HepG2 (cell line): Measurements from ENCODE around the gene DLX4. TPM values are rescaled to one million over a fixed set of nuclear protein-coding genes. Genes with fewer than 3 reads are reported as not detected.

Experiments used
- ATAC-seq: fragments of 200-7000 bp; cut with Tn5 transposase; 3 replicates; pipeline ENCODE4 v1.9.1; 2020; ENCODE audit warnings: mild to moderate bottlenecking, moderate library complexity
- BruUV-seq: library from RNA; stranded (reverse); fragments of 400-500 nt; replicated peaks from 2 replicates; lab custom pipeline; 2021; lab: Mats Ljungman, UMichigan
- CTCF ChIA-PET: fragments of 300-600 bp; formaldehyde crosslinking; extraction: SDS; loops from one replicate; lab custom pipeline; 2021; ENCODE audit warnings: low total read pairs, inconsistent platforms, low intra/inter-chr PET ratio; lab: Yijun Ruan, JAX
- POLR2A ChIA-PET: fragments of 350-600 bp; sonication (Branson Sonifier 250); formaldehyde crosslinking; loops from one replicate; lab custom pipeline; 2020; ENCODE audit warnings: antibody characterized with exemption, inconsistent platforms; lab: Yijun Ruan, JAX
- DNase-seq: peaks from one replicate; pipeline ENCODE4 v3.0.0-alpha.2; 2015; ENCODE audit warnings: low spot score
- FAIRE-seq: peaks from 3 replicates; lab custom pipeline; 2011; peaks lifted over from hg19 to GRCh38; lab: Jason Lieb, UNC
- H2AFZ ChIP-seq: one replicate; pipeline ENCODE4 v1.6.1; 2011; ENCODE audit warnings: low read length, inconsistent platforms
- H3K27ac ChIP-seq: fragments of 300-600 bp; 3 replicates; pipeline ENCODE4 v1.8.0; 2011; ENCODE audit warnings: mixed run types, mild to moderate bottlenecking, mixed read lengths, low read length, inconsistent platforms; ENCODE audit not compliant: insufficient read depth; ENCODE audit errors: extremely low read length
- H3K27me3 ChIP-seq, 2 experiments: fragments of 200-600 bp in 1 of 2; 2 replicates in 1 of 2; 3 replicates in 1 of 2; pipeline versions ENCODE4 v1.6.0 to v1.8.0; 2011; ENCODE audit warnings: low read length in 2 of 2, mild to moderate bottlenecking in 2 of 2, moderate library complexity in 2 of 2, inconsistent platforms in 1 of 2; ENCODE audit not compliant: insufficient read depth in 2 of 2, control insufficient read depth in 1 of 2
- H3K36me3 ChIP-seq, 2 experiments: fragments of 200-600 bp in 1 of 2; replicated peaks in 1 of 2; 2 replicates in 1 of 2; 3 replicates in 1 of 2; pipeline versions ENCODE4 v1.5.1 to v1.8.0; 2011; ENCODE audit warnings: low read length in 2 of 2, inconsistent platforms in 1 of 2; ENCODE audit not compliant: insufficient read depth in 2 of 2, control insufficient read depth in 1 of 2
- H3K4me1 ChIP-seq: 2 replicates; pipeline ENCODE4 v1.5.1; 2012; ENCODE audit warnings: low read length, inconsistent platforms; ENCODE audit not compliant: insufficient read depth
- H3K4me2 ChIP-seq: 2 replicates; pipeline ENCODE4 v1.6.0; 2011; ENCODE audit warnings: low read depth, low read length, inconsistent platforms
- H3K4me3 ChIP-seq, 3 experiments: fragments of 200-600 bp in 1 of 3; sonication (generic), shearing (Covaris generic) in 1 of 3; replicated peaks in 1 of 3; 2 replicates each; pipeline ENCODE4 v1.5.1; 2011 to 2016; ENCODE audit warnings: low read length in 3 of 3, inconsistent platforms in 2 of 3, low read depth in 2 of 3, mild to moderate bottlenecking in 2 of 3, control low read depth in 1 of 3, mixed read lengths in 1 of 3; ENCODE audit not compliant: insufficient read depth in 1 of 3
- H3K79me2 ChIP-seq: one replicate; pipeline ENCODE4 v1.6.1; 2011; ENCODE audit warnings: low read length, inconsistent platforms; ENCODE audit not compliant: insufficient read depth
- H3K9ac ChIP-seq: 2 replicates; pipeline ENCODE4 v1.6.0; 2011; ENCODE audit warnings: mild to moderate bottlenecking, low read depth, low read length, inconsistent platforms; ENCODE audit not compliant: insufficient read depth
- H3K9me3 ChIP-seq: 2 replicates; pipeline ENCODE4 v1.5.1; 2012; ENCODE audit warnings: mild to moderate bottlenecking, low read length
- H4K20me1 ChIP-seq: 2 replicates; pipeline ENCODE4 v1.6.0; 2011; ENCODE audit warnings: inconsistent platforms, mild to moderate bottlenecking, low read length, moderate library complexity; ENCODE audit not compliant: insufficient read depth
- CBX1 ChIP-seq: IDR thresholded peaks from one replicate; pipeline ENCODE4 v1.6.1; 2016; ENCODE audit warnings: antibody characterized with exemption, low read depth
- EEA1 ChIP-seq: sonication (generic); formaldehyde crosslinking; IDR thresholded peaks from 2 replicates; pipeline ENCODE4 v1.5.1; 2020; ENCODE audit warnings: mild to moderate bottlenecking, missing genetic modification reagents, borderline replicate concordance
- GFI1 ChIP-seq: sonication (generic); formaldehyde crosslinking; IDR thresholded peaks from 2 replicates; pipeline ENCODE4 v1.5.0; 2020; ENCODE audit warnings: missing genetic modification reagents, mild to moderate bottlenecking, borderline replicate concordance
- KDM2A ChIP-seq: sonication (generic); formaldehyde crosslinking; IDR thresholded peaks from 2 replicates; pipeline ENCODE4 v1.4.0; 2020; ENCODE audit warnings: low read depth, missing genetic modification reagents, borderline replicate concordance
- MAFF ChIP-seq: IDR thresholded peaks from 2 replicates; pipeline ENCODE4 v1.6.1; 2011; ENCODE audit warnings: low read depth, low read length, improper control_type of control experiment
- MAFK ChIP-seq, 2 experiments: IDR thresholded peaks in 1 of 2; conservative IDR thresholded peaks in 1 of 2; 2 replicates each; pipeline ENCODE4 v1.6.1; 2011; ENCODE audit warnings: improper control_type of control experiment in 2 of 2, low read length in 2 of 2
- NKX3-1 ChIP-seq: sonication (generic); formaldehyde crosslinking; IDR thresholded peaks from 2 replicates; pipeline ENCODE4 v1.5.0; 2020; ENCODE audit warnings: missing genetic modification reagents
- NR0B2 ChIP-seq: sonication (generic); formaldehyde crosslinking; IDR thresholded peaks from 2 replicates; pipeline ENCODE4 v1.4.0; 2020; ENCODE audit warnings: mild to moderate bottlenecking, missing genetic modification reagents
- PAF1 ChIP-seq: IDR thresholded peaks from 2 replicates; pipeline ENCODE4 v1.6.1; 2016; ENCODE audit warnings: missing genetic modification reagents, missing compliant biosample characterization
- PAX8 ChIP-seq: sonication (generic); formaldehyde crosslinking; IDR thresholded peaks from 2 replicates; pipeline ENCODE4 v1.8.0; 2022; ENCODE audit warnings: mild to moderate bottlenecking, missing genetic modification reagents, borderline replicate concordance
- STAG1 ChIP-seq: sonication (generic); formaldehyde crosslinking; IDR thresholded peaks from 2 replicates; pipeline ENCODE4 v1.4.0; 2020; ENCODE audit warnings: missing genetic modification reagents
- XRCC5 ChIP-seq: fragments of 200-400 bp; formaldehyde crosslinking; optimal IDR thresholded peaks from 2 replicates; pipeline ENCODE3; 2017; ENCODE audit warnings: mild to moderate bottlenecking, low read length
- ZBTB34 ChIP-seq: sonication (generic); formaldehyde crosslinking; IDR thresholded peaks from 2 replicates; pipeline ENCODE4 v1.8.0; 2022; ENCODE audit warnings: mild to moderate bottlenecking, missing genetic modification reagents
- ZIK1 ChIP-seq: sonication (generic); formaldehyde crosslinking; IDR thresholded peaks from 2 replicates; pipeline ENCODE4 v1.5.0; 2020; ENCODE audit warnings: mild to moderate bottlenecking, low read depth, missing genetic modification reagents, borderline replicate concordance
- ZKSCAN8 ChIP-seq: IDR thresholded peaks from 2 replicates; pipeline ENCODE4 v1.6.1; 2016; ENCODE audit warnings: borderline replicate concordance, missing genetic modification reagents, missing compliant biosample characterization
- ZNF430 ChIP-seq: sonication (generic); formaldehyde crosslinking; IDR thresholded peaks from 2 replicates; pipeline ENCODE4 v1.9.0; 2021; ENCODE audit warnings: mild to moderate bottlenecking, missing genetic modification reagents
- ZNF678 ChIP-seq: sonication (generic); formaldehyde crosslinking; IDR thresholded peaks from 2 replicates; pipeline ENCODE4 v1.4.0; 2020; ENCODE audit warnings: mild to moderate bottlenecking, missing genetic modification reagents
- WGBS: methylation state at CpG from one replicate; pipeline ENCODE4 v1.1.6; 2017; ENCODE audit warnings: low lambda C conversion rate; 5-methylcytosine and 5-hydroxymethylcytosine counted together
- in situ Hi-C: cut with HindIII; loops from 2 replicates; pipeline ENCODE4 v1.10.0; 2017; ENCODE audit warnings: low pct_unique_long_range_greater_than_20kb; ENCODE audit not compliant: extremely low pct_ligation_motif_present
- intact Hi-C: fragments of 100-400 bp; cut with micrococcal nuclease; formaldehyde crosslinking; loops from one replicate; pipeline ENCODE4 v1.10.0; 2022; ENCODE audit not compliant: unreplicated experiment
- polyA plus RNA-seq, 8 experiments: library from polyadenylated mRNA; depleted of rRNA in 3 of 8; stranded (reverse) in 7 of 8; unstranded in 1 of 8; fragments of >200 nt; fragmentation: Illumina TruSeq in 4 of 8; extraction: Trizol in 4 of 8; gene quantifications; 2 replicates each; pipeline versions ENCODE4 v1.2.1 to v1.2.3, GENCODE V29; 2011 to 2016; ENCODE audit warnings: low read depth in 4 of 8, missing spikeins in 1 of 8, mixed read lengths in 1 of 8; ENCODE audit not compliant: insufficient read depth in 1 of 8
- total RNA-seq, 5 experiments: library from RNA; depleted of rRNA; stranded (reverse); fragments of >200 nt; fragmentation: Illumina TruSeq; extraction: Trizol; gene quantifications; 2 replicates each; pipeline ENCODE4 v1.2.3, GENCODE V29; 2016; ENCODE audit warnings: low read depth in 1 of 5
- TF ChIP-seq, protein P1 (sequence below): sonication (generic); formaldehyde crosslinking; IDR thresholded peaks from 2 replicates; pipeline ENCODE4 v1.5.0; 2020; ENCODE audit warnings: mild to moderate bottlenecking, missing genetic modification reagents, moderate library complexity

The DLX4 gene
- total and polyA plus RNA-seq, 2 of the 13 experiments (the other 11 are each of a cell fraction or from before 2014, with no cell fraction given), result 0.55 to 2.3 TPM

DNA sequence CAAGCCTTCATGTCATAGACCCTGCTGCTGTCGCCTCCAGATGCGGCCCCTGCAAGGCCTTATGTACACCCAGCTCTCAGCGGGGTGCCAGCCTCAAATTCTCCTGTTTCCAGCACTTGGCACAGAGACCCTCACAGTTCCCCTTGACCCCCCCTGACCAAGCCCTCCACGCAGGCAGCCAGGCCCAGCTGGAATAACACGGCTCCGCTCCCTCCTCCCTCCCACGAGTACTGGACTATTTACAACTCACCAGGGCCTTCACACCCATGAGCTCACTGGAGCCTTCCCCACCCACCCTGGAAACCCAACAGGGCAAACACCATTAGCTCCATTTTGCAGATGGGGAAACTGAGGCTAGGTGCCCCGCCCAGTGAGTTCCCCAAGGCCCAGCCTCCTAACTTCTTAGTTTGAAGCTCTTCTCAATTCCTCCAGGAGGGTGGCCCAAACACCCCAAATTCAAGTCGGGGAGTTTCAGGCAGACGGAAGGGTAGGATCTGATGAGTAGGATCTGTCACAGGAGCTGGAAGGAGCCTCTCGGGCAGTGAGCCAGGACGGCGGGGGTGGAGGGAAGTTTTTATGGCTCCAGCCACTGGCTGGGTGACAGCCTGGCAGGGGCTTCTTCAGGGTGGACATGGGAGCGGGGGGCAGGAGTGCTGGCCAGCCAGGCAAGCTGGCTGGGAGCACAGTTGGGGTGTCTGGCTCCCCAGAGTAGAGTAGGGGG lies 17.5 kb upstream of the DLX4 start (continued):
- TF ChIP-seq ZBTB34 (CRISPR knock-in tag) (no peak), ZNF678 (CRISPR knock-in tag) (no peak), PAF1 (no peak), MAFF (no peak), NKX3-1 (CRISPR knock-in tag) (no peak), CBX1 (no peak)
- TF ChIP-seq, all 625 proteins: peak for 0

DNA sequence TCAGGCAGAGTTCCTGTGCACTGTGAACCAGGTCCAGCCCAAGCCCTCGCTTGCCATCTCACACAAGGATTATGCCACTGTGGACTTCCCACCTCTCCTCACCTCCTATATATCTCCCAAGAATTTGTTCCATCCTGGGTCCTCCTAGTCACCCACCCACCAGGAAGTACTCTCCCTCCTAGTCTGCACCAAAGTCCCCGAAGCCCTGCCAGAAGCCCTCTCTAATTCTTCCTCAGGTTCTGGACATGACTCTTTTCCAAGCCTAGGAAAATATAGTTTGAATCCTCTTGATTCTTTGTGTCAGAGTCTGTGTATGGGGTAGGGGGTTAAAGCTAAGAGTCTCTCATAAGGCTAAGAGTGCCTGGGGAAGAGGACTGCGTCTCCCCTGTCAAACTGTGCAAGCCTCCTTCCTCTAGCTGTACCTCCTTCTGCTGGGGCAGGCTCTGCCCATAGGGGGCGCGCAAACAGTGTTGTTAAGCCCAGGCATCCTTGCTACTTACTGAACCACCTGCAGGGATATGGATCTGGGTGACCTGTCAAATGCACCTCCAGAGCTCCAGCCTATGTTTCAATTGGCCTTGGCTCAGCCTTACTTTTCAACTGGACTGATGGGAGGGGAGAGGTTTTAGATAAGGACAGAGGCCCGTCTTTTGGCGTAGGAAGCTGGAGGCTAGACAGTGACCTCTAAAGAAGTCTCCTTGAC lies 16.6 kb upstream of the DLX4 start:
- WGBS, result 25% methylated on average over 7 of the region's 7 CpGs
- Histone ChIP-seq H3K4me3 (no peak overlapping the region), H3K27ac (no peak overlapping the region), H2AFZ (no peak overlapping the region), H3K4me2 (no peak overlapping the region), H3K27me3 (peaks cover 5 to 53% of the 10 kb centered on the region in 2 experiments; a peak in 4 of 5 replicates), H4K20me1 (no peaks in the 10 kb centered on the region), H3K79me2 (no peaks in the 10 kb centered on the region), H3K9ac (no peak overlapping the region), H3K4me1 (peaks cover 22% of the 10 kb centered on the region), H3K9me3 (no peaks in the 10 kb centered on the region), H3K36me3 (no peaks in the 10 kb centered on the region)
- intact Hi-C loops, result loop anchor here (1.0 to 5.0 kb wide), 2 partner anchors 45 to 72 kb away; partner anchors contain the start of gene DLX3
- peak; percentile 95 for ATAC-seq
- DNase-seq, result peak; percentile 78
- BruUV-seq, result no TSS peak
- CTCF ChIA-PET, result interaction anchor here (1.1 to 3.6 kb wide), 4 partner anchors 45 to 91 kb away, joined by 3 to 27 read pairs (median 6); no protein-coding TSS in a partner anchor
- in situ Hi-C loops, result loop anchor here (5.0 kb wide), 1 partner anchor 40 kb away; no protein-coding TSS in a partner anchor
- FAIRE-seq, result peak; percentile 96
- POLR2A ChIA-PET, result no interaction called here
- TF ChIP-seq ZIK1 (CRISPR knock-in tag) (no peak), PAX8 (no peak), XRCC5 (peak; percentile 97), MAFK (conservative IDR thresholded peaks at IDR 0.05 in 1 of 2, IDR thresholded peaks at IDR 0.05 in 1 of 2; ENCODE audit: low read length in 2 of 2) (no peak), GFI1 (CRISPR knock-in tag) (no peak), EEA1 (no peak), ZKSCAN8 (CRISPR knock-in tag) (no peak), ZNF430 (CRISPR knock-in tag) (no peak), NR0B2 (CRISPR knock-in tag) (no peak), KDM2A (peak; percentile 39; the same call in 1 of the 2 replicates), STAG1 (peak; percentile 75)
- TF ChIP-seq, protein P1, sequence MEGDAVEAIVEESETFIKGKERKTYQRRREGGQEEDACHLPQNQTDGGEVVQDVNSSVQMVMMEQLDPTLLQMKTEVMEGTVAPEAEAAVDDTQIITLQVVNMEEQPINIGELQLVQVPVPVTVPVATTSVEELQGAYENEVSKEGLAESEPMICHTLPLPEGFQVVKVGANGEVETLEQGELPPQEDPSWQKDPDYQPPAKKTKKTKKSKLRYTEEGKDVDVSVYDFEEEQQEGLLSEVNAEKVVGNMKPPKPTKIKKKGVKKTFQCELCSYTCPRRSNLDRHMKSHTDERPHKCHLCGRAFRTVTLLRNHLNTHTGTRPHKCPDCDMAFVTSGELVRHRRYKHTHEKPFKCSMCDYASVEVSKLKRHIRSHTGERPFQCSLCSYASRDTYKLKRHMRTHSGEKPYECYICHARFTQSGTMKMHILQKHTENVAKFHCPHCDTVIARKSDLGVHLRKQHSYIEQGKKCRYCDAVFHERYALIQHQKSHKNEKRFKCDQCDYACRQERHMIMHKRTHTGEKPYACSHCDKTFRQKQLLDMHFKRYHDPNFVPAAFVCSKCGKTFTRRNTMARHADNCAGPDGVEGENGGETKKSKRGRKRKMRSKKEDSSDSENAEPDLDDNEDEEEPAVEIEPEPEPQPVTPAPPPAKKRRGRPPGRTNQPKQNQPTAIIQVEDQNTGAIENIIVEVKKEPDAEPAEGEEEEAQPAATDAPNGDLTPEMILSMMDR (CRISPR knock-in tag), result peak; percentile 95
